H9 (cell line): Measurements from ENCODE around the gene CHCT1. TPM values are rescaled to one million over a fixed set of nuclear protein-coding genes. Genes with fewer than 3 reads are reported as not detected.

Source experiments
- DNase-seq: peaks from one replicate; pipeline ENCODE4 v3.0.0-alpha.2; 2017
- H2AFZ ChIP-seq: one replicate; pipeline ENCODE4 v1.6.1; 2013; ENCODE audit warnings: mild to moderate bottlenecking, low read length, control low read depth, moderate library complexity
- H2AK5ac ChIP-seq: 2 replicates; pipeline ENCODE4 v1.6.1; 2013; ENCODE audit warnings: low read length, control low read depth, mixed read lengths; ENCODE audit not compliant: insufficient read length
- H2BK120ac ChIP-seq: one replicate; pipeline ENCODE4 v1.6.1; 2013; ENCODE audit warnings: low read depth, mild to moderate bottlenecking, low read length, control low read depth, inconsistent platforms; ENCODE audit not compliant: poor library complexity, severe bottlenecking
- H2BK12ac ChIP-seq: 2 replicates; pipeline ENCODE4 v1.6.1; 2013; ENCODE audit warnings: low read length, control low read depth, mixed read lengths, low read depth; ENCODE audit not compliant: insufficient read length
- H2BK15ac ChIP-seq: 2 replicates; pipeline ENCODE4 v1.6.1; 2013; ENCODE audit warnings: low read depth, low read length, control low read depth
- H2BK20ac ChIP-seq: one replicate; pipeline ENCODE4 v1.6.1; 2013; ENCODE audit warnings: low read depth, mild to moderate bottlenecking, low read length, control low read depth, inconsistent platforms; ENCODE audit not compliant: poor library complexity, severe bottlenecking
- H2BK5ac ChIP-seq: 2 replicates; pipeline ENCODE4 v1.6.1; 2013; ENCODE audit warnings: low read length, control low read depth, mixed read lengths; ENCODE audit not compliant: insufficient read length
- H3K14ac ChIP-seq: 2 replicates; pipeline ENCODE4 v1.6.1; 2013; ENCODE audit warnings: low read length, control low read depth; ENCODE audit not compliant: insufficient read depth
- H3K18ac ChIP-seq: 2 replicates; pipeline ENCODE4 v1.6.1; 2013; ENCODE audit warnings: low read depth, mild to moderate bottlenecking, mixed read lengths, low read length, control low read depth; ENCODE audit not compliant: insufficient read length
- H3K23ac ChIP-seq: 2 replicates; pipeline ENCODE4 v1.6.1; 2013; ENCODE audit warnings: low read length, control low read depth, mixed read lengths, low read depth; ENCODE audit not compliant: insufficient read length
- H3K23me2 ChIP-seq: 2 replicates; pipeline ENCODE4 v1.6.1; 2013; ENCODE audit warnings: low read depth, mild to moderate bottlenecking, mixed read lengths, low read length, control low read depth; ENCODE audit not compliant: insufficient read length, poor library complexity, severe bottlenecking
- H3K27ac ChIP-seq: 2 replicates; pipeline ENCODE4 v1.5.1; 2013; ENCODE audit warnings: low read length, control low read depth, mixed read lengths, low read depth; ENCODE audit not compliant: insufficient read length
- H3K27me3 ChIP-seq: 2 replicates; pipeline ENCODE4 v1.6.1; 2013; ENCODE audit warnings: low read length, control low read depth, inconsistent platforms; ENCODE audit not compliant: insufficient read depth
- H3K4ac ChIP-seq: 2 replicates; pipeline ENCODE4 v1.6.1; 2013; ENCODE audit warnings: low read depth, mild to moderate bottlenecking, control low read depth, inconsistent platforms, low read length, moderate library complexity
- H3K4me1 ChIP-seq: 2 replicates; pipeline ENCODE4 v1.6.1; 2013; ENCODE audit warnings: low read length, control low read depth, inconsistent platforms; ENCODE audit not compliant: insufficient read depth
- H3K4me2 ChIP-seq: 2 replicates; pipeline ENCODE4 v1.6.1; 2013; ENCODE audit warnings: low read length, control low read depth, mixed read lengths; ENCODE audit not compliant: insufficient read length, insufficient read depth
- H3K56ac ChIP-seq: 2 replicates; pipeline ENCODE4 v1.6.1; 2013; ENCODE audit warnings: low read depth, mild to moderate bottlenecking, mixed read lengths, low read length, control low read depth; ENCODE audit not compliant: insufficient read length
- H3K79me1 ChIP-seq: 2 replicates; pipeline ENCODE4 v1.6.1; 2013; ENCODE audit warnings: low read depth, mild to moderate bottlenecking, moderate library complexity, low read length, control low read depth, inconsistent platforms; ENCODE audit not compliant: insufficient read depth, poor library complexity, severe bottlenecking
- H3K79me2 ChIP-seq: 2 replicates; pipeline ENCODE4 v1.6.1; 2013; ENCODE audit warnings: low read length, control low read depth, inconsistent platforms; ENCODE audit not compliant: insufficient read depth
- H3K9ac ChIP-seq: 2 replicates; pipeline ENCODE4 v1.6.1; 2013; ENCODE audit warnings: low read length, control low read depth, mixed read lengths; ENCODE audit not compliant: insufficient read length; ENCODE audit errors: extremely low read depth
- H3K9me3 ChIP-seq: one replicate; pipeline ENCODE4 v1.6.1; 2013; ENCODE audit warnings: low read depth, low read length, inconsistent platforms; ENCODE audit not compliant: control insufficient read depth
- H3T11ph ChIP-seq: one replicate; pipeline ENCODE4 v1.6.1; 2013; ENCODE audit warnings: mild to moderate bottlenecking, low read length, control low read depth, inconsistent platforms
- H4K20me1 ChIP-seq: one replicate; pipeline ENCODE4 v1.6.1; 2013; ENCODE audit not compliant: control insufficient read depth, insufficient read length, insufficient read depth
- H4K5ac ChIP-seq: 2 replicates; pipeline ENCODE4 v1.6.1; 2013; ENCODE audit warnings: low read depth, mild to moderate bottlenecking, mixed read lengths, low read length, control low read depth; ENCODE audit not compliant: insufficient read length
- H4K8ac ChIP-seq: replicated peaks from 2 replicates; pipeline ENCODE4 v1.6.1; 2013; ENCODE audit warnings: low read length, control low read depth, mixed read lengths, low read depth; ENCODE audit not compliant: insufficient read length
- H4K91ac ChIP-seq: 2 replicates; pipeline ENCODE4 v1.6.1; 2013; ENCODE audit warnings: low read depth, mild to moderate bottlenecking, moderate library complexity, mixed read lengths, low read length, control low read depth; ENCODE audit not compliant: insufficient read length
- H3K27ac Mint-ChIP-seq, 3 experiments: 2 replicates in 2 of 3; 3 replicates in 1 of 3; pipeline ENCODE4 v1.8.0; 2020 to 2021; ENCODE audit warnings: mixed read lengths in 3 of 3, mild to moderate bottlenecking in 1 of 3, moderate library complexity in 1 of 3
- H3K27me3 Mint-ChIP-seq: 2 replicates; pipeline ENCODE4 v1.8.0; 2021; ENCODE audit warnings: low read depth, mild to moderate bottlenecking, moderate library complexity, mixed read lengths
- H3K36me3 Mint-ChIP-seq, 3 experiments: 2 replicates in 2 of 3; 3 replicates in 1 of 3; pipeline ENCODE4 v1.8.0; 2020 to 2021; ENCODE audit warnings: low read depth in 3 of 3, mixed read lengths in 3 of 3; ENCODE audit not compliant: insufficient read depth in 1 of 3
- H3K4me1 Mint-ChIP-seq, 2 experiments: 2 replicates each; pipeline ENCODE4 v1.8.0; 2020; ENCODE audit warnings: mixed read lengths in 2 of 2
- H3K4me3 Mint-ChIP-seq, 2 experiments: 2 replicates in 1 of 2; 3 replicates in 1 of 2; pipeline ENCODE4 v1.8.0; 2020 to 2021; ENCODE audit warnings: mild to moderate bottlenecking in 2 of 2, mixed read lengths in 2 of 2, moderate library complexity in 1 of 2
- H3K9me3 Mint-ChIP-seq, 2 experiments: 2 replicates in 1 of 2; 3 replicates in 1 of 2; pipeline ENCODE4 v1.8.0; 2020; ENCODE audit warnings: mild to moderate bottlenecking in 2 of 2, mixed read lengths in 2 of 2, moderate library complexity in 1 of 2
- WGBS: extraction: QIAGEN DNeasy Blood & Tissue Kit; methylation state at CpG from one replicate; pipeline ENCODE4 v1.1.7; 2013; ENCODE audit warnings: missing lambda C conversion rate, low lambda C conversion rate, mixed read lengths; ENCODE audit not compliant: insufficient read length; ENCODE audit errors: extremely low coverage; 5-methylcytosine and 5-hydroxymethylcytosine counted together
- total RNA-seq: library from RNA; stranded (reverse); gene quantifications from 2 replicates; pipeline ENCODE4 v1.2.1, GENCODE V29; 2021
- TF ChIP-seq, protein P1 (sequence below): fragments of 200-600 bp; sonication (generic); conservative IDR thresholded peaks from 3 replicates; pipeline ENCODE4 v1.8.0; 2021; ENCODE audit warnings: antibody characterized with exemption, mild to moderate bottlenecking

CHCT1 gene
- total RNA-seq, 1 experiment from 2014 or later = not detected

DNA sequence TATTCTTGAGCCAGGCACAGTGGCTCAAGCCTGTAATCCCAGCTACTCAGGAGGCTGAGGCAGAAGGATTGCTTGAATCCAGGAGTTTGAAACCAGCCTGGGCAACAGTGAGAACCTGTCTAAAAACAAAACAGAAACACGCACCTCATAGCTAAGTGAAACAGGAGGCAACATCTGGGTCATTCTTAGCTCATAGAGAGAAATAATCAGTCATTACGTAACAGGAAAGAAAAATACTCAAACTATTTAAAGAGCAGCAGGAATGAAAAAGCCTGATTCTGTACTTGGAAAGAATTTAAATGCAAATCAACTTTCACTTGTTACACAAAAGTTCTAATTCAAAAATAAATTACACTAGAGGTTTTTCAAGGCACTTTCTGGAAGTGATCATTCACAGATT, 17.2 kb downstream of the CHCT1 start:
- WGBS = no CpG with 5 or more reads among the region's 2 CpGs
- peaks cover 3 to 8% of the 10 kb centered on the region in 2 experiments; a peak in 2 of 5 replicates for H3K9me3 Mint-ChIP-seq

More for the DNA sequence above, 17.2 kb downstream of the CHCT1 start:
- no peak overlapping the region for H3K4ac ChIP-seq
- H3K23ac ChIP-seq = no peak overlapping the region
- H3K14ac ChIP-seq = no peak overlapping the region
- H2BK5ac ChIP-seq = no peak overlapping the region
- H3K4me1 ChIP-seq = no peaks in the 10 kb centered on the region; the same call in 1 of the 2 replicates
- H3K23me2 ChIP-seq = no peaks in the 10 kb centered on the region
- H3K9me3 ChIP-seq = no peaks in the 10 kb centered on the region
- no peak overlapping the region for H2BK12ac ChIP-seq
- TF ChIP-seq, protein P1, sequence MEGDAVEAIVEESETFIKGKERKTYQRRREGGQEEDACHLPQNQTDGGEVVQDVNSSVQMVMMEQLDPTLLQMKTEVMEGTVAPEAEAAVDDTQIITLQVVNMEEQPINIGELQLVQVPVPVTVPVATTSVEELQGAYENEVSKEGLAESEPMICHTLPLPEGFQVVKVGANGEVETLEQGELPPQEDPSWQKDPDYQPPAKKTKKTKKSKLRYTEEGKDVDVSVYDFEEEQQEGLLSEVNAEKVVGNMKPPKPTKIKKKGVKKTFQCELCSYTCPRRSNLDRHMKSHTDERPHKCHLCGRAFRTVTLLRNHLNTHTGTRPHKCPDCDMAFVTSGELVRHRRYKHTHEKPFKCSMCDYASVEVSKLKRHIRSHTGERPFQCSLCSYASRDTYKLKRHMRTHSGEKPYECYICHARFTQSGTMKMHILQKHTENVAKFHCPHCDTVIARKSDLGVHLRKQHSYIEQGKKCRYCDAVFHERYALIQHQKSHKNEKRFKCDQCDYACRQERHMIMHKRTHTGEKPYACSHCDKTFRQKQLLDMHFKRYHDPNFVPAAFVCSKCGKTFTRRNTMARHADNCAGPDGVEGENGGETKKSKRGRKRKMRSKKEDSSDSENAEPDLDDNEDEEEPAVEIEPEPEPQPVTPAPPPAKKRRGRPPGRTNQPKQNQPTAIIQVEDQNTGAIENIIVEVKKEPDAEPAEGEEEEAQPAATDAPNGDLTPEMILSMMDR = no peak
- H3K56ac ChIP-seq = no peak overlapping the region
- H3K27ac Mint-ChIP-seq = 0 out of 7 replicates have a peak overlapping the region, but pooled peaks of 1 of the 3 experiments have one; percentile 29
- no peak overlapping the region for H3T11ph ChIP-seq
- H4K20me1 ChIP-seq = no peaks in the 10 kb centered on the region
- no peak overlapping the region for H2BK20ac ChIP-seq
- H3K4me1 Mint-ChIP-seq = peaks cover 5 to 6% of the 10 kb centered on the region in 2 experiments; a peak in 3 of 4 replicates
- no peak overlapping the region for H3K9ac ChIP-seq
- H3K36me3 Mint-ChIP-seq = no peaks in the 10 kb centered on the region; a peak in 1 of 7 replicates
- H3K27ac ChIP-seq = no peak overlapping the region
- no peaks in the 10 kb centered on the region; the same call in none of the 2 replicates for H3K27me3 Mint-ChIP-seq
- no peak overlapping the region for H4K5ac ChIP-seq
- no peak overlapping the region for H2AK5ac ChIP-seq
- H4K8ac ChIP-seq = no peak overlapping the region
- no peaks in the 10 kb centered on the region for H3K79me1 ChIP-seq
- H3K4me3 Mint-ChIP-seq = no peak overlapping the region
- H3K79me2 ChIP-seq = no peaks in the 10 kb centered on the region
- H3K4me2 ChIP-seq = no peak overlapping the region
- DNase-seq = no peak
- no peak overlapping the region for H2BK120ac ChIP-seq
- H3K18ac ChIP-seq = no peak overlapping the region
- no peak overlapping the region for H2AFZ ChIP-seq
- H3K27me3 ChIP-seq = no peaks in the 10 kb centered on the region
- H4K91ac ChIP-seq = no peak overlapping the region
- no peak overlapping the region for H2BK15ac ChIP-seq
